Measurements from ENCODE around the gene DUSP5. TPM values are rescaled to one million over a fixed set of nuclear protein-coding genes. Genes with fewer than 3 reads are reported as not detected.

DUSP5 gene
- total and polyA plus RNA-seq, 4 donors, result 2.0 to 8.9 (median 8.0) TPM

DNA sequence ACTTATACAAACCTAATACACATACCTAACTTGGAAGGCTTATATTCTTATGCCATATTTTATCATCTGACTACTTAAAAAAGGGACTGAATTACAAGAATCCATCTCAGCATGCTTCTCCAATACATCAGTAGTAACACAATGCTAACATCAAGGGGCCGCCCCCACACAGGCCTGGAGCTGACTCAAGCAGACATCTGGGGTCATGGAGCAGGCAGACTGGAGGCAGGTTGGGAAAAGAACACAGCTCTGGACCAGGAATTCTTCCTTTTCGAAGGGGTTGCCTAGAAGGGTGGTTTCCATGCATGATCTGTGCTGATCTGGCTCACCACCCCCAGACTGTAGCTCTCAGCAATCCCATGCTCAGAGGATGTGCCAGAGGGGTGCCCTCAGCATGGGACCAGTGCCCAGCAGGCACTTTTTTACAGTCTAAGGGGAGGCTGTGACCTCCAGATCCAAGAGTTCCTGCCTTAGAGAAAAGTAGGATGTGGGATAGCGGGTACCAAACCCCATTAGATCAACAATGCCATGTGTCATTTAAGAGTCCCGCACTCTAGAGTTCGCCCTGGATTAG is 26.1 kb upstream of the DUSP5 start:
- WGBS, result 90% methylated on average over 5 of the region's 5 CpGs
- no peaks in the 10 kb centered on the region for H3K4me1 ChIP-seq (ENCODE audit: control insufficient read depth in 4 of 4, insufficient read depth in 4 of 4, low read length in 3 of 4)
- no peak overlapping the region for H3K9ac ChIP-seq (ENCODE audit: low read depth in 1 of 2, low read length in 2 of 2)
- TF ChIP-seq, protein P1, sequence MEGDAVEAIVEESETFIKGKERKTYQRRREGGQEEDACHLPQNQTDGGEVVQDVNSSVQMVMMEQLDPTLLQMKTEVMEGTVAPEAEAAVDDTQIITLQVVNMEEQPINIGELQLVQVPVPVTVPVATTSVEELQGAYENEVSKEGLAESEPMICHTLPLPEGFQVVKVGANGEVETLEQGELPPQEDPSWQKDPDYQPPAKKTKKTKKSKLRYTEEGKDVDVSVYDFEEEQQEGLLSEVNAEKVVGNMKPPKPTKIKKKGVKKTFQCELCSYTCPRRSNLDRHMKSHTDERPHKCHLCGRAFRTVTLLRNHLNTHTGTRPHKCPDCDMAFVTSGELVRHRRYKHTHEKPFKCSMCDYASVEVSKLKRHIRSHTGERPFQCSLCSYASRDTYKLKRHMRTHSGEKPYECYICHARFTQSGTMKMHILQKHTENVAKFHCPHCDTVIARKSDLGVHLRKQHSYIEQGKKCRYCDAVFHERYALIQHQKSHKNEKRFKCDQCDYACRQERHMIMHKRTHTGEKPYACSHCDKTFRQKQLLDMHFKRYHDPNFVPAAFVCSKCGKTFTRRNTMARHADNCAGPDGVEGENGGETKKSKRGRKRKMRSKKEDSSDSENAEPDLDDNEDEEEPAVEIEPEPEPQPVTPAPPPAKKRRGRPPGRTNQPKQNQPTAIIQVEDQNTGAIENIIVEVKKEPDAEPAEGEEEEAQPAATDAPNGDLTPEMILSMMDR (IDR thresholded peaks at IDR 0.05; ENCODE audit: low read depth, low read length, missing input control), result no peak
- TF ChIP-seq TAF1 (conservative IDR thresholded peaks at IDR 0.05) (no peak), HNF4G (IDR thresholded peaks at IDR 0.05) (no peak), EGR1 (IDR thresholded peaks at IDR 0.05; ENCODE audit: low read depth in 2 of 2) (no peak)
- TF ChIP-seq, protein P2, sequence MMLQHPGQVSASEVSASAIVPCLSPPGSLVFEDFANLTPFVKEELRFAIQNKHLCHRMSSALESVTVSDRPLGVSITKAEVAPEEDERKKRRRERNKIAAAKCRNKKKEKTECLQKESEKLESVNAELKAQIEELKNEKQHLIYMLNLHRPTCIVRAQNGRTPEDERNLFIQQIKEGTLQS (IDR thresholded peaks at IDR 0.05), result no peak
- TF ChIP-seq, protein P3, sequence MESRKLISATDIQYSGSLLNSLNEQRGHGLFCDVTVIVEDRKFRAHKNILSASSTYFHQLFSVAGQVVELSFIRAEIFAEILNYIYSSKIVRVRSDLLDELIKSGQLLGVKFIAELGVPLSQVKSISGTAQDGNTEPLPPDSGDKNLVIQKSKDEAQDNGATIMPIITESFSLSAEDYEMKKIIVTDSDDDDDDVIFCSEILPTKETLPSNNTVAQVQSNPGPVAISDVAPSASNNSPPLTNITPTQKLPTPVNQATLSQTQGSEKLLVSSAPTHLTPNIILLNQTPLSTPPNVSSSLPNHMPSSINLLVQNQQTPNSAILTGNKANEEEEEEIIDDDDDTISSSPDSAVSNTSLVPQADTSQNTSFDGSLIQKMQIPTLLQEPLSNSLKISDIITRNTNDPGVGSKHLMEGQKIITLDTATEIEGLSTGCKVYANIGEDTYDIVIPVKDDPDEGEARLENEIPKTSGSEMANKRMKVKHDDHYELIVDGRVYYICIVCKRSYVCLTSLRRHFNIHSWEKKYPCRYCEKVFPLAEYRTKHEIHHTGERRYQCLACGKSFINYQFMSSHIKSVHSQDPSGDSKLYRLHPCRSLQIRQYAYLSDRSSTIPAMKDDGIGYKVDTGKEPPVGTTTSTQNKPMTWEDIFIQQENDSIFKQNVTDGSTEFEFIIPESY (IDR thresholded peaks at IDR 0.05), result no peak
- TF ChIP-seq, protein P4, sequence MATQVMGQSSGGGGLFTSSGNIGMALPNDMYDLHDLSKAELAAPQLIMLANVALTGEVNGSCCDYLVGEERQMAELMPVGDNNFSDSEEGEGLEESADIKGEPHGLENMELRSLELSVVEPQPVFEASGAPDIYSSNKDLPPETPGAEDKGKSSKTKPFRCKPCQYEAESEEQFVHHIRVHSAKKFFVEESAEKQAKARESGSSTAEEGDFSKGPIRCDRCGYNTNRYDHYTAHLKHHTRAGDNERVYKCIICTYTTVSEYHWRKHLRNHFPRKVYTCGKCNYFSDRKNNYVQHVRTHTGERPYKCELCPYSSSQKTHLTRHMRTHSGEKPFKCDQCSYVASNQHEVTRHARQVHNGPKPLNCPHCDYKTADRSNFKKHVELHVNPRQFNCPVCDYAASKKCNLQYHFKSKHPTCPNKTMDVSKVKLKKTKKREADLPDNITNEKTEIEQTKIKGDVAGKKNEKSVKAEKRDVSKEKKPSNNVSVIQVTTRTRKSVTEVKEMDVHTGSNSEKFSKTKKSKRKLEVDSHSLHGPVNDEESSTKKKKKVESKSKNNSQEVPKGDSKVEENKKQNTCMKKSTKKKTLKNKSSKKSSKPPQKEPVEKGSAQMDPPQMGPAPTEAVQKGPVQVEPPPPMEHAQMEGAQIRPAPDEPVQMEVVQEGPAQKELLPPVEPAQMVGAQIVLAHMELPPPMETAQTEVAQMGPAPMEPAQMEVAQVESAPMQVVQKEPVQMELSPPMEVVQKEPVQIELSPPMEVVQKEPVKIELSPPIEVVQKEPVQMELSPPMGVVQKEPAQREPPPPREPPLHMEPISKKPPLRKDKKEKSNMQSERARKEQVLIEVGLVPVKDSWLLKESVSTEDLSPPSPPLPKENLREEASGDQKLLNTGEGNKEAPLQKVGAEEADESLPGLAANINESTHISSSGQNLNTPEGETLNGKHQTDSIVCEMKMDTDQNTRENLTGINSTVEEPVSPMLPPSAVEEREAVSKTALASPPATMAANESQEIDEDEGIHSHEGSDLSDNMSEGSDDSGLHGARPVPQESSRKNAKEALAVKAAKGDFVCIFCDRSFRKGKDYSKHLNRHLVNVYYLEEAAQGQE (IDR thresholded peaks at IDR 0.05), result no peak
- no peaks in the 10 kb centered on the region for H3K27me3 ChIP-seq (ENCODE audit: control insufficient read depth in 4 of 4, insufficient read depth in 4 of 4, low read length in 3 of 4)
- H3K9me3 ChIP-seq (ENCODE audit: control insufficient read depth in 4 of 4, low read length in 3 of 4), result no peaks in the 10 kb centered on the region
- DNase-seq (ENCODE audit: low spot score), result no peak
- H3K4me3 ChIP-seq (ENCODE audit: low read depth in 1 of 3, low read length in 3 of 3), result no peak overlapping the region
- no peak overlapping the region for H3K27ac ChIP-seq (ENCODE audit: low read depth in 1 of 2, low read length in 2 of 2)
- H3K36me3 ChIP-seq (ENCODE audit: control insufficient read depth in 4 of 4, insufficient read depth in 3 of 4, low read depth in 1 of 4, low read length in 3 of 4), result no peaks in the 10 kb centered on the region

DNA sequence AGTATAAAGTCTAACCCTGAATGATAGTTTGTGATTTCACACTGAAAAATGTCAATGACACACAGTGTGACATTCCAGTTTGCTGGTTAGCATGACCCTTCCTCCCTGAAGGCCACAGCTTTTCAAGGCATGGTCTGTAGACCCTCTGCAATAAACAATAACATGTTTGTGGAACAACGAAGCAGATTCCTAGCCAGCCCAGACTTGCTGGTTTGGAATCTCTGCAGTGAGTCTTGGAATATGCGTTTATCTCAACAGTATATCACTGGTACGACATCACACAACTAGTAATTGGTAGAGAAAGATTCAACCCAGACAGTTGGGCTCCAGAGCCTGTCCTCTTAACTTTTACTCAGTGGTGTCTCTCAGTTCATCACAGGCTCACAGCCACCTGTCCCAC is 23.7 kb upstream of the DUSP5 start:
- no peaks in the 10 kb centered on the region for H3K36me3 ChIP-seq (ENCODE audit: control insufficient read depth in 4 of 4, insufficient read depth in 3 of 4, low read depth in 1 of 4, low read length in 3 of 4)
- no peak overlapping the region for H3K9ac ChIP-seq (ENCODE audit: low read depth in 1 of 2, low read length in 2 of 2)
- DNase-seq (ENCODE audit: low spot score), result no peak
- WGBS, result 93% methylated on average over 3 of the region's 3 CpGs
- TF ChIP-seq EGR1 (IDR thresholded peaks at IDR 0.05; ENCODE audit: low read depth in 2 of 2), result no peak
- TF ChIP-seq, protein P3 (IDR thresholded peaks at IDR 0.05), result no peak
- TF ChIP-seq, protein P1 (IDR thresholded peaks at IDR 0.05; ENCODE audit: low read depth, low read length, missing input control), result no peak
- TF ChIP-seq, protein P2 (IDR thresholded peaks at IDR 0.05), result no peak
- no peak for TF ChIP-seq HNF4A (conservative IDR thresholded peaks at IDR 0.05)
- TF ChIP-seq RXRA (IDR thresholded peaks at IDR 0.05), result no peak
- no peak for TF ChIP-seq FOXA2 (IDR thresholded peaks at IDR 0.05)
- TF ChIP-seq JUND (IDR thresholded peaks at IDR 0.05), result no peak
- no peak for TF ChIP-seq FOXA1 (IDR thresholded peaks at IDR 0.05)
- no peak overlapping the region for H3K4me3 ChIP-seq (ENCODE audit: low read depth in 1 of 3, low read length in 3 of 3)
- no peaks in the 10 kb centered on the region for H3K4me1 ChIP-seq (ENCODE audit: control insufficient read depth in 4 of 4, insufficient read depth in 4 of 4, low read length in 3 of 4)
- H3K27me3 ChIP-seq (ENCODE audit: control insufficient read depth in 4 of 4, insufficient read depth in 4 of 4, low read length in 3 of 4), result no peaks in the 10 kb centered on the region
- no peak overlapping the region for H3K27ac ChIP-seq (ENCODE audit: low read depth in 1 of 2, low read length in 2 of 2)
- H3K9me3 ChIP-seq (ENCODE audit: control insufficient read depth in 4 of 4, low read length in 3 of 4), result no peaks in the 10 kb centered on the region

Measured in liver (tissue), 9 donors.